GM12878 (cell line): ENCODE data around the gene MED19.

ENCODE experiments used
- TCF12 ChIP-seq: IDR thresholded peaks from 2 replicates; pipeline ENCODE4 v1.6.1; 2011; ENCODE audit warnings: low read depth, mild to moderate bottlenecking, low read length
- ZNF217 ChIP-seq: fragments of 450-650 bp; IDR thresholded peaks from 2 replicates; pipeline ENCODE4 v1.6.1; 2017; ENCODE audit warnings: antibody characterized with exemption, mild to moderate bottlenecking

GRCh38 chr11:57752954-57753353 lies 40.9 kb upstream of the MED19 start:
- TF ChIP-seq TCF12 (no peak), ZNF217 (no peak)
